Neural progenitor cell (in vitro differentiated cells): ENCODE data around the gene GABBR2. TPM values are rescaled to one million over a fixed set of nuclear protein-coding genes. Genes with fewer than 3 reads are reported as not detected.

Source experiments
- DNase-seq: peaks from one replicate; pipeline ENCODE4 v3.0.0-alpha.2; 2016; ENCODE audit warnings: low spot score
- H2AFZ ChIP-seq: fragments of 200-600 bp; sonication (generic); replicated peaks from 2 replicates; pipeline ENCODE4 v1.6.1; 2016; ENCODE audit warnings: antibody characterized with exemption
- H3F3A ChIP-seq: fragments of 200-600 bp; sonication (generic); 2 replicates; pipeline ENCODE4 v1.6.1; 2016; ENCODE audit warnings: antibody characterized with exemption, low read depth
- H3K27ac ChIP-seq: fragments of 200-600 bp; sonication (generic); 2 replicates; pipeline ENCODE4 v1.5.1; 2016; ENCODE audit warnings: mild to moderate bottlenecking
- H3K27me3 ChIP-seq: fragments of 200-600 bp; sonication (generic); 2 replicates; pipeline ENCODE4 v1.6.1; 2016; ENCODE audit warnings: mild to moderate bottlenecking, moderate library complexity
- H3K36me3 ChIP-seq: fragments of 200-600 bp; sonication (generic); 2 replicates; pipeline ENCODE4 v1.5.1; 2016
- H3K4me1 ChIP-seq: fragments of 200-600 bp; sonication (generic); 2 replicates; pipeline ENCODE4 v1.6.1; 2016; ENCODE audit warnings: mixed run types
- H3K4me2 ChIP-seq: fragments of 200-600 bp; sonication (generic); 2 replicates; pipeline ENCODE4 v1.6.1; 2016
- H3K4me3 ChIP-seq: fragments of 200-600 bp; sonication (generic); 2 replicates; pipeline ENCODE4 v1.5.1; 2016
- H3K79me2 ChIP-seq: fragments of 200-600 bp; sonication (generic); 2 replicates; pipeline ENCODE4 v1.6.1; 2016; ENCODE audit warnings: low read depth
- H3K9ac ChIP-seq: fragments of 200-600 bp; sonication (generic); 2 replicates; pipeline ENCODE4 v1.6.1; 2016
- H3K9me3 ChIP-seq: fragments of 200-600 bp; sonication (generic); 2 replicates; pipeline ENCODE4 v1.5.1; 2016; ENCODE audit warnings: low read depth
- H4K20me1 ChIP-seq: fragments of 200-600 bp; sonication (generic); 2 replicates; pipeline ENCODE4 v1.6.1; 2016; ENCODE audit warnings: low read depth
- H3K27ac Mint-ChIP-seq: 3 replicates; pipeline ENCODE4 v1.8.0; 2021; ENCODE audit warnings: mixed read lengths
- H3K27me3 Mint-ChIP-seq: 2 replicates; pipeline ENCODE4 v1.8.0; 2022; ENCODE audit warnings: low read depth, mild to moderate bottlenecking, inconsistent platforms, moderate library complexity, mixed read lengths; ENCODE audit not compliant: insufficient read depth
- H3K36me3 Mint-ChIP-seq: 3 replicates; pipeline ENCODE4 v1.8.0; 2021; ENCODE audit warnings: mixed read lengths
- H3K4me1 Mint-ChIP-seq: 3 replicates; pipeline ENCODE4 v1.8.0; 2021; ENCODE audit warnings: mixed read lengths
- H3K4me3 Mint-ChIP-seq: 3 replicates; pipeline ENCODE4 v1.8.0; 2021; ENCODE audit warnings: mild to moderate bottlenecking, moderate library complexity, mixed read lengths
- H3K9me3 Mint-ChIP-seq: 3 replicates; pipeline ENCODE4 v1.8.0; 2020; ENCODE audit warnings: mixed read lengths
- CTCF ChIP-seq: fragments of 200-600 bp; sonication (generic); IDR thresholded peaks from 2 replicates; pipeline ENCODE4 v1.5.1; 2017; ENCODE audit warnings: antibody characterized with exemption, mild to moderate bottlenecking
- EZH2 ChIP-seq: fragments of 200-600 bp; sonication (generic); IDR thresholded peaks from 2 replicates; pipeline ENCODE4 v1.6.1; 2017; ENCODE audit warnings: antibody characterized with exemption, mild to moderate bottlenecking, moderate library complexity
- EZH2phosphoT487 ChIP-seq: fragments of 200-600 bp; sonication (generic); IDR thresholded peaks from 2 replicates; pipeline ENCODE4 v1.6.1; 2017; ENCODE audit warnings: antibody characterized with exemption
- total RNA-seq: library from RNA; depleted of rRNA; stranded (reverse); fragments of >200 nt; gene quantifications from 2 replicates; pipeline ENCODE4 v1.2.3, GENCODE V29; 2015; ENCODE audit warnings: low replicate concordance

The GABBR2 gene
- total RNA-seq, 1 donor from 2014 or later = not detected

GRCh38 chr9:98402019-98402840 lies 306.5 kb downstream of the GABBR2 start:
- TF ChIP-seq EZH2phosphoT487 (no peak), CTCF (no peak), EZH2 (no peak)
- H3K79me2 ChIP-seq = no peaks in the 10 kb centered on the region
- H3K4me2 ChIP-seq = no peak overlapping the region
- H4K20me1 ChIP-seq = no peaks in the 10 kb centered on the region
- H3F3A ChIP-seq = no peaks in the 10 kb centered on the region
- H3K9me3 ChIP-seq = no peaks in the 10 kb centered on the region
- no peak overlapping the region for H3K4me3 ChIP-seq
- Mint-ChIP-seq H3K27me3 (no peaks in the 10 kb centered on the region), H3K9me3 (no peaks in the 10 kb centered on the region), H3K27ac (no peak overlapping the region), H3K4me1 (no peaks in the 10 kb centered on the region), H3K4me3 (no peak overlapping the region), H3K36me3 (no peaks in the 10 kb centered on the region)
- H3K4me1 ChIP-seq = no peaks in the 10 kb centered on the region
- no peak overlapping the region for H3K27ac ChIP-seq
- H3K36me3 ChIP-seq = no peaks in the 10 kb centered on the region
- H2AFZ ChIP-seq = no peak overlapping the region
- H3K9ac ChIP-seq = no peak overlapping the region
- H3K27me3 ChIP-seq = no peaks in the 10 kb centered on the region
- DNase-seq = no peak

GRCh38 chr9:98401140-98402018 lies 307.4 kb downstream of the GABBR2 start:
- no peaks in the 10 kb centered on the region for H3K27me3 ChIP-seq
- H3K4me2 ChIP-seq = no peak overlapping the region
- no peaks in the 10 kb centered on the region for H3K79me2 ChIP-seq
- no peak overlapping the region for H3K27ac ChIP-seq
- H3K4me3 Mint-ChIP-seq = no peak overlapping the region
- no peaks in the 10 kb centered on the region for H3K36me3 ChIP-seq
- H3F3A ChIP-seq = no peaks in the 10 kb centered on the region
- no peaks in the 10 kb centered on the region for H3K27me3 Mint-ChIP-seq
- no peak overlapping the region for H3K4me3 ChIP-seq
- H2AFZ ChIP-seq = no peak overlapping the region
- H3K36me3 Mint-ChIP-seq = no peaks in the 10 kb centered on the region
- DNase-seq = no peak
- TF ChIP-seq CTCF = no peak
- TF ChIP-seq EZH2 = no peak
- no peak for TF ChIP-seq EZH2phosphoT487
- no peaks in the 10 kb centered on the region for H3K9me3 ChIP-seq
- no peaks in the 10 kb centered on the region for H3K9me3 Mint-ChIP-seq
- H3K4me1 Mint-ChIP-seq = peaks cover 2% of the 10 kb centered on the region
- H3K27ac Mint-ChIP-seq = no peak overlapping the region
- no peaks in the 10 kb centered on the region for H4K20me1 ChIP-seq
- H3K4me1 ChIP-seq = no peaks in the 10 kb centered on the region
- no peak overlapping the region for H3K9ac ChIP-seq

DNA sequence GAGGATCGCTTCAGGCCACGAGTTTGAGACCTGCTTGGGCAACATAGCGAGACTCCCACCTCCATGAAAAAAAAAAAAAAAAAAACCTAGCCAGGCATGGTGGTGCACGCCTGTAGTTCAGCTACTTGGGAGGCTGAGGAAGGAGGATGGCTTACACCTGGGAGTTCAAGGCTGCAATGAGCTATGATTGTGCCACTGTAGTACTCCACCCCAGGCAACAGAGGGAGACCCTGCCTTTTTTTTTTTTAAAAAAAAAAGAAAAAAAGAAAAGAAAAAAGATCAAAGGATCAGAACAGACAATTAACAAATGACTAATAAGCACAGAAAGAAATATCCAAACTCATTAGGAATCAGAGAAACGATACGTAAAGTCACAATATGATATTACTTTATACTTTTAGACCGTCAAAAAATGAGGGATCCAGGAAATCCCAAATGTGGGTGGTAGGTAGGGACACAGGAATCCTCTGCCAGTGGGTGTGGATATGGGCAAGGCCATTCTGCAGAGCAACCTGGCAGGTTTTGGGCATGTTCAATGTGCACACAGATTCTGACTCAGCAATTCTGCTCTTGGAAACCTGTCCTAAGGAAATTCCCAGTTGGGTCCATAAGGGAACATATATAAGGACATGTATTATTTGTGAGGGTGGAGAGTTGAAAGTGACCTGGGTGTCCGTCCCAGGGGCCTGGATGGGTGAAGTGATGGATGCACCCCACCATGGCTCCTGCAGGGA lies 308.6 kb downstream of the GABBR2 start:
- DNase-seq = no peak

More for the DNA sequence above, 308.6 kb downstream of the GABBR2 start:
- no peak overlapping the region for H3K9ac ChIP-seq
- H3K4me1 ChIP-seq = no peaks in the 10 kb centered on the region
- H3K9me3 Mint-ChIP-seq = no peaks in the 10 kb centered on the region
- no peak for TF ChIP-seq CTCF
- no peak for TF ChIP-seq EZH2phosphoT487
- no peak for TF ChIP-seq EZH2
- no peaks in the 10 kb centered on the region for H3K27me3 Mint-ChIP-seq
- peaks cover 2% of the 10 kb centered on the region for H3K4me1 Mint-ChIP-seq
- no peak overlapping the region for H2AFZ ChIP-seq
- H3K36me3 Mint-ChIP-seq = no peaks in the 10 kb centered on the region
- no peaks in the 10 kb centered on the region for H4K20me1 ChIP-seq
- no peak overlapping the region for H3K27ac Mint-ChIP-seq
- H3K27ac ChIP-seq = no peak overlapping the region
- H3K27me3 ChIP-seq = no peaks in the 10 kb centered on the region
- no peak overlapping the region for H3K4me3 ChIP-seq
- H3K4me2 ChIP-seq = no peak overlapping the region
- H3F3A ChIP-seq = no peaks in the 10 kb centered on the region
- H3K9me3 ChIP-seq = no peaks in the 10 kb centered on the region
- no peaks in the 10 kb centered on the region for H3K36me3 ChIP-seq
- H3K79me2 ChIP-seq = no peaks in the 10 kb centered on the region
- H3K4me3 Mint-ChIP-seq = no peak overlapping the region
